HCT116 (cell line): Measurements from ENCODE around the gene WDR27. TPM values are rescaled to one million over a fixed set of nuclear protein-coding genes. Genes with fewer than 3 reads are reported as not detected.

Experiments used
- ATAC-seq: fragments of 200-7000 bp; cut with Tn5 transposase; 2 replicates; pipeline ENCODE4 v1.9.1; 2020; ENCODE audit warnings: mild to moderate bottlenecking, moderate library complexity
- BruUV-seq: library from RNA; stranded (reverse); fragments of 400-500 nt; replicated peaks from 2 replicates; lab custom pipeline; 2021; lab: Mats Ljungman, UMichigan
- CTCF ChIA-PET: fragments of 300-600 bp; sonication (Branson Sonifier 250); formaldehyde crosslinking; loops from one replicate; lab custom pipeline; 2021; ENCODE audit warnings: antibody characterized with exemption; lab: Charles Lee
- POLR2A ChIA-PET: fragments of 300-600, 350-600 bp; sonication (Branson Sonifier 250); formaldehyde crosslinking; loops from one replicate; lab custom pipeline; 2021; ENCODE audit warnings: antibody characterized with exemption; lab: Charles Lee
- RAD21 ChIA-PET, 2 experiments: fragments of 300-600 bp; sonication (Branson Sonifier 250); formaldehyde crosslinking; loops; one replicate each; lab custom pipeline; 2023; ENCODE audit warnings: low total read pairs in 2 of 2; ENCODE audit not compliant: uncharacterized antibody in 2 of 2, unreplicated experiment in 2 of 2, low non-redundant PET in 1 of 2; lab: Charles Lee
- DNase-seq: peaks from one replicate; pipeline ENCODE4 v3.0.0-alpha.2; 2010; ENCODE audit warnings: low read depth, low spot score
- H2AFZ ChIP-seq: fragments of 200-600 bp; shearing (Covaris generic), sonication (generic); 2 replicates; pipeline ENCODE4 v1.6.1; 2017; ENCODE audit warnings: low read depth, mixed run types, mixed read lengths, antibody characterized with exemption, low read length; ENCODE audit not compliant: poor library complexity, severe bottlenecking
- H3K27ac ChIP-seq: 2 replicates; pipeline ENCODE4 v1.5.1; 2012; ENCODE audit warnings: low read depth, low read length
- H3K27me3 ChIP-seq: fragments of 200-600 bp; sonication (generic); 2 replicates; pipeline ENCODE4 v1.6.1; 2016; ENCODE audit warnings: mixed run types, low read length, mixed read lengths; ENCODE audit not compliant: insufficient read depth
- H3K36me3 ChIP-seq, 2 experiments: fragments of 200-500 bp in 1 of 2; fragments of 200-600 bp in 1 of 2; sonication (Bioruptor generic) in 1 of 2; sonication (generic) in 1 of 2; 2 replicates each; pipeline versions ENCODE4 v1.5.1 to v1.6.1; 2014 to 2016; ENCODE audit warnings: low read length in 2 of 2, inconsistent platforms in 1 of 2, mixed read lengths in 1 of 2, mixed run types in 1 of 2; ENCODE audit not compliant: insufficient read depth in 2 of 2, control insufficient read depth in 1 of 2
- H3K4me1 ChIP-seq, 2 experiments: fragments of 200-600 bp in 1 of 2; sonication (generic) in 1 of 2; 2 replicates each; pipeline versions ENCODE4 v1.5.1 to v1.6.1; 2012 to 2017; ENCODE audit warnings: low read length in 2 of 2, inconsistent platforms in 1 of 2, mild to moderate bottlenecking in 1 of 2, mixed read lengths in 1 of 2, mixed run types in 1 of 2, moderate library complexity in 1 of 2; ENCODE audit not compliant: insufficient read depth in 2 of 2, control insufficient read depth in 1 of 2
- H3K4me2 ChIP-seq: fragments of 200-600 bp; sonication (generic); 2 replicates; pipeline ENCODE4 v1.6.1; 2017; ENCODE audit warnings: mixed run types, low read length, mixed read lengths
- H3K4me3 ChIP-seq, 2 experiments: fragments of 200-600 bp in 1 of 2; sonication (generic) in 1 of 2; replicated peaks in 1 of 2; 2 replicates each; pipeline ENCODE4 v1.5.1; 2011 to 2016; ENCODE audit warnings: low read length in 2 of 2, control low read depth in 1 of 2, low read depth in 1 of 2, mild to moderate bottlenecking in 1 of 2, mixed read lengths in 1 of 2, mixed run types in 1 of 2
- H3K79me2 ChIP-seq: fragments of 200-600 bp; sonication (generic); 2 replicates; pipeline ENCODE4 v1.6.1; 2017; ENCODE audit warnings: mild to moderate bottlenecking, mixed run types, low read length, moderate library complexity, mixed read lengths; ENCODE audit not compliant: insufficient read depth
- H3K9ac ChIP-seq: fragments of 200-600 bp; sonication (generic); 2 replicates; pipeline ENCODE4 v1.6.1; 2016; ENCODE audit warnings: low read length, mixed read lengths
- H3K9me2 ChIP-seq: fragments of 200-600 bp; sonication (generic), shearing (Covaris generic); 2 replicates; pipeline ENCODE4 v1.6.1; 2017; ENCODE audit warnings: mixed run types, mild to moderate bottlenecking, moderate library complexity; ENCODE audit not compliant: insufficient read depth
- H3K9me3 ChIP-seq, 2 experiments: fragments of 200-500 bp in 1 of 2; fragments of 200-600 bp in 1 of 2; sonication (Bioruptor generic) in 1 of 2; sonication (generic) in 1 of 2; 2 replicates each; pipeline ENCODE4 v1.6.1; 2014 to 2017; ENCODE audit warnings: low read length in 2 of 2, mixed read lengths in 2 of 2, inconsistent platforms in 1 of 2, low read depth in 1 of 2, mild to moderate bottlenecking in 1 of 2, mixed run types in 1 of 2, moderate library complexity in 1 of 2; ENCODE audit not compliant: control insufficient read depth in 1 of 2, insufficient read depth in 1 of 2
- H4K20me1 ChIP-seq: fragments of 200-600 bp; sonication (generic), shearing (Covaris generic); 2 replicates; pipeline ENCODE4 v1.6.1; 2017; ENCODE audit warnings: mixed run types, mild to moderate bottlenecking, moderate library complexity; ENCODE audit not compliant: insufficient read depth
- EGR1 ChIP-seq: IDR thresholded peaks from 2 replicates; pipeline ENCODE4 v1.6.1; 2012; ENCODE audit warnings: low read depth
- EZH2phosphoT487 ChIP-seq: fragments of 200-600 bp; IDR thresholded peaks from 2 replicates; pipeline ENCODE4 v1.6.1; 2018; ENCODE audit warnings: antibody characterized with exemption, borderline replicate concordance
- POLR2AphosphoS5 ChIP-seq: IDR thresholded peaks from 2 replicates; pipeline ENCODE4 v1.6.1; 2011; ENCODE audit warnings: mild to moderate bottlenecking, low read depth, low read length, moderate library complexity
- SRF ChIP-seq: IDR thresholded peaks from 2 replicates; pipeline ENCODE4 v1.6.1; 2012; ENCODE audit warnings: low read depth
- YY1 ChIP-seq: IDR thresholded peaks from 2 replicates; pipeline ENCODE4 v1.6.1; 2011; ENCODE audit warnings: low read length, low read depth, moderate library complexity, mild to moderate bottlenecking; ENCODE audit not compliant: insufficient replicate concordance; ENCODE audit errors: extremely low read depth
- ZNF274 ChIP-seq: fragments of 200-500 bp; sonication (Bioruptor generic); IDR thresholded peaks from 2 replicates; pipeline ENCODE4 v1.6.1; 2014; ENCODE audit warnings: mild to moderate bottlenecking, low read depth, low read length, inconsistent platforms
- intact Hi-C: fragments of 100-400 bp; cut with micrococcal nuclease; formaldehyde crosslinking; loops from 2 replicates; pipeline ENCODE4 v1.10.0; 2022
- total RNA-seq: library from RNA; stranded (reverse); gene quantifications from one replicate; pipeline ENCODE4 v1.2.1, GENCODE V29; 2021; ENCODE audit not compliant: unreplicated experiment
- TF ChIP-seq, protein P1 (sequence below): IDR thresholded peaks from 2 replicates; pipeline ENCODE4 v1.6.1; 2012

Gene WDR27
- total RNA-seq, 1 experiment from 2014 or later: 60.6 TPM

DNA sequence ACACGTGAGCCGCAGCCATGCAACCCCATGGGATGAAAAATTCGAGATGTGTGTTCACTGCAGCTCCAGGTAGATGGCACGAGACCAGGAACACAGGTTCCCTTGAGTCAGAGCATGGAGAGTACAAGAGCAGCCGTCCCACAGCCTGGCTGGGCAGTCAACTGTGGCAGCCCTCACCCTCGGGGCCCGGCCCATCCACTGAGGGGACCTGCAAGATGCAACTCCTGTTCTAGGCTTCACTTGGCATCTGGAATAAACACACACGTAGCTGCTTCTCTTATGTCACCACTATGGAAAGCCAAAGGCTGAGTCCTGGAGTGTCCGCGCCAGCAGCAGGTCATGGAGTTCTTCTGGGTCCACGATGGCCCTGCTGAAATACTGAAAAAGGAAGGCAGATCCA, 77.0 kb downstream of the WDR27 start:
- BruUV-seq: no TSS peak
- no peaks in the 10 kb centered on the region for H3K79me2 ChIP-seq

GRCh38 chr6:169623975-169624374, 77.9 kb downstream of the WDR27 start:
- BruUV-seq: no TSS peak

More for the DNA sequence above, 77.0 kb downstream of the WDR27 start:
- ATAC-seq: no peak
- Histone ChIP-seq H4K20me1 (no peaks in the 10 kb centered on the region), H3K9ac (no peak overlapping the region), H3K4me3 (no peak overlapping the region)
- POLR2A ChIA-PET: no interaction called here
- TF ChIP-seq EZH2phosphoT487 (no peak), EGR1 (no peak)
- TF ChIP-seq, protein P1, sequence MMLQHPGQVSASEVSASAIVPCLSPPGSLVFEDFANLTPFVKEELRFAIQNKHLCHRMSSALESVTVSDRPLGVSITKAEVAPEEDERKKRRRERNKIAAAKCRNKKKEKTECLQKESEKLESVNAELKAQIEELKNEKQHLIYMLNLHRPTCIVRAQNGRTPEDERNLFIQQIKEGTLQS: no peak
- TF ChIP-seq, all 23 proteins: peak for 0
- no peak for DNase-seq
- ChIA-PET RAD21 (no interaction called here), CTCF (no interaction called here)
- Histone ChIP-seq H3K27ac (no peak overlapping the region), H3K27me3 (no peaks in the 10 kb centered on the region), H3K9me3 (no peaks in the 10 kb centered on the region), H2AFZ (no peak overlapping the region), H3K9me2 (no peaks in the 10 kb centered on the region), H3K4me2 (no peak overlapping the region), H3K36me3 (peaks cover 0 to 2% of the 10 kb centered on the region in 2 experiments; a peak in 1 of 4 replicates), H3K4me1 (no peaks in the 10 kb centered on the region)
- intact Hi-C loops: no loop called here

More at GRCh38 chr6:169623975-169624374, 77.9 kb downstream of the WDR27 start:
- no peak overlapping the region for H3K4me2 ChIP-seq
- ChIA-PET CTCF (no interaction called here), POLR2A (no interaction called here), RAD21 (no interaction called here)
- DNase-seq (no peak), ATAC-seq (no peak)
- H3K79me2 ChIP-seq: no peaks in the 10 kb centered on the region
- H3K9me2 ChIP-seq: no peaks in the 10 kb centered on the region
- intact Hi-C loops: no loop called here
- no peak overlapping the region for H3K27ac ChIP-seq
- no peaks in the 10 kb centered on the region for H3K27me3 ChIP-seq
- no peak overlapping the region for H3K9ac ChIP-seq
- no peaks in the 10 kb centered on the region for H3K9me3 ChIP-seq
- no peaks in the 10 kb centered on the region for H4K20me1 ChIP-seq
- peaks cover 0 to 2% of the 10 kb centered on the region in 2 experiments; a peak in 1 of 4 replicates for H3K36me3 ChIP-seq
- H3K4me1 ChIP-seq: no peaks in the 10 kb centered on the region
- no peak overlapping the region for H3K4me3 ChIP-seq
- H2AFZ ChIP-seq: no peak overlapping the region
- TF ChIP-seq YY1 (no peak), EZH2phosphoT487 (no peak), POLR2AphosphoS5 (no peak), SRF (no peak), ZNF274 (no peak)
